ENCODE measurements around the gene ZNF142. TPM values are rescaled to one million over a fixed set of nuclear protein-coding genes. Genes with fewer than 3 reads are reported as not detected.

ZNF142 gene
- total and polyA plus RNA-seq, 4 donors, result 10.8 to 25.8 (median 19.2) TPM

DNA sequence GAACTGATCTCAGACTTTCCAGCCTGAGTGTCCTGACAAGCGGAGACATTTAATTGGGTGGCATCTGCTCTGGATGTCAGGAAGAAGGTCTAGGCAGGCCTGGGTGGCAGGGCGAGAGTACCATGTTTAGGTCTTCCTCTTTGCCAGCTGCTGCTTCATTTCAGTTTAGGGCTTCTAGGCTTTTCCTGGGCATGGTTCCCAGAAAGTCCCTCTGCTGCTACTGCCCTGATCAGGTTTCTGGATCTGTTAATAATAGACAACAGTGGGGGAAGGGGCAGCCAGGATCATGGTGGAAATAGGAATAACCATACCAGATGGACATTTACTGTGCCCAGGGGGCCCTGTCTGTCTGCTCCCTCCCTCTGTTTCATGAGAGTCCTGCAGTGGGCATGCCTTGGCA is 54.0 kb downstream of the ZNF142 start:
- Histone ChIP-seq H3K9me3 (ENCODE audit: control insufficient read depth, insufficient read depth, low read length) (no peaks in the 10 kb centered on the region), H3K27me3 (ENCODE audit: control insufficient read depth, insufficient read depth, low read length) (no peaks in the 10 kb centered on the region), H3K36me3 (ENCODE audit: control insufficient read depth, insufficient read depth, low read length) (no peaks in the 10 kb centered on the region), H3K27ac (ENCODE audit: low read depth, low read length) (no peak overlapping the region), H3K4me1 (ENCODE audit: control insufficient read depth, insufficient read depth, low read length) (peaks cover 11% of the 10 kb centered on the region), H3K4me3 (ENCODE audit: low read depth, low read length) (no peak overlapping the region)
- DNase-seq (ENCODE audit: low read depth in 4 of 6, low spot score in 6 of 6), result peak in 2 of 6 donors; percentile 44 to 74
- WGBS (ENCODE audit: insufficient coverage), result 73% methylated on average over 2 of the region's 2 CpGs

Small RNA genes within 50 kb of the gene (small RNA-seq; reads per million reads assigned to genes)
- gene RNU6-136P (ENCODE audit: low replicate concordance), result not detected

Other genes starting within 250 kb of the ZNF142 start
- under 1 TPM in 1 of 2 donors, not detected in 1; 0.11 TPM for gene VIL1, start 240.5 kb downstream of the ZNF142 start, total RNA-seq
- 1 to 10 TPM in 1 of 2 donors, under 1 TPM in 1; 0.48 to 1.3 TPM for gene VIL1, start 240.5 kb downstream of the ZNF142 start, polyA plus RNA-seq (ENCODE audit: insufficient read length in 2 of 2)
- 10 to 100 TPM; 16.5 to 29.7 TPM for gene USP37, start 91.3 kb downstream of the ZNF142 start, total RNA-seq
- gene USP37, start 91.3 kb downstream of the ZNF142 start, polyA plus RNA-seq (ENCODE audit: insufficient read length in 2 of 2), result 10 to 100 TPM in 1 of 2 donors, 1 to 10 TPM in 1; 8.7 to 10.4 TPM
- gene CNOT9, start 90.8 kb downstream of the ZNF142 start, total RNA-seq, result 10 to 100 TPM; 37.9 to 47.0 TPM
- 10 to 100 TPM; 54.1 to 54.3 TPM for gene CNOT9, start 90.8 kb downstream of the ZNF142 start, polyA plus RNA-seq (ENCODE audit: insufficient read length in 2 of 2)
- 1 to 10 TPM; 8.3 to 9.0 TPM for gene PLCD4, start 51.7 kb downstream of the ZNF142 start, total RNA-seq
- 10 to 100 TPM in 1 of 2 donors, 1 to 10 TPM in 1; 7.0 to 12.8 TPM for gene PLCD4, start 51.7 kb downstream of the ZNF142 start, polyA plus RNA-seq (ENCODE audit: insufficient read length in 2 of 2)
- gene BCS1L, start 60 bp upstream of the ZNF142 start, total RNA-seq, result 10 to 100 TPM; 25.0 to 42.9 TPM
- gene BCS1L, start 60 bp upstream of the ZNF142 start, polyA plus RNA-seq (ENCODE audit: insufficient read length in 2 of 2), result 10 to 100 TPM; 56.8 to 64.2 TPM
- 10 to 100 TPM; 28.3 to 41.8 TPM for gene RNF25, start 12.4 kb upstream of the ZNF142 start, total RNA-seq
- gene RNF25, start 12.4 kb upstream of the ZNF142 start, polyA plus RNA-seq (ENCODE audit: insufficient read length in 2 of 2), result 10 to 100 TPM; 57.6 to 61.5 TPM
- gene STK36, start 12.5 kb upstream of the ZNF142 start, total RNA-seq, result 10 to 100 TPM; 24.9 to 61.3 TPM
- 10 to 100 TPM; 62.2 to 89.1 TPM for gene STK36, start 12.5 kb upstream of the ZNF142 start, polyA plus RNA-seq (ENCODE audit: insufficient read length in 2 of 2)
- gene TTLL4, start 51.2 kb upstream of the ZNF142 start, total RNA-seq, result 10 to 100 TPM; 14.2 to 29.8 TPM
- 10 to 100 TPM; 29.0 to 37.4 TPM for gene TTLL4, start 51.2 kb upstream of the ZNF142 start, polyA plus RNA-seq (ENCODE audit: insufficient read length in 2 of 2)
- gene CYP27A1, start 122.5 kb upstream of the ZNF142 start, total RNA-seq, result 10 to 100 TPM; 12.1 to 49.0 TPM
- 10 to 100 TPM; 10.3 to 18.5 TPM for gene CYP27A1, start 122.5 kb upstream of the ZNF142 start, polyA plus RNA-seq (ENCODE audit: insufficient read length in 2 of 2)
- gene PRKAG3, start 172.2 kb upstream of the ZNF142 start, total RNA-seq, result under 1 TPM in 1 of 2 donors, not detected in 1; 0.06 TPM
- under 1 TPM in 1 of 2 donors, not detected in 1; 0.23 TPM for gene PRKAG3, start 172.2 kb upstream of the ZNF142 start, polyA plus RNA-seq (ENCODE audit: insufficient read length in 2 of 2)
- gene WNT6, start 200.2 kb upstream of the ZNF142 start, total RNA-seq, result 1 to 10 TPM; 1.6 to 6.5 TPM
- 1 to 10 TPM; 1.7 to 9.7 TPM for gene WNT6, start 200.2 kb upstream of the ZNF142 start, polyA plus RNA-seq (ENCODE audit: insufficient read length in 2 of 2)
- gene WNT10A, start 221.2 kb upstream of the ZNF142 start, total RNA-seq, result under 1 TPM in 1 of 2 donors, not detected in 1; 0.17 TPM
- under 1 TPM; 0.29 to 0.35 TPM for gene WNT10A, start 221.2 kb upstream of the ZNF142 start, polyA plus RNA-seq (ENCODE audit: insufficient read length in 2 of 2)